ENCODE results near the gene ACADVL. TPM values are rescaled to one million over a fixed set of nuclear protein-coding genes. Genes with fewer than 3 reads are reported as not detected.

The ACADVL gene
- polyA plus RNA-seq, 3 donors, result 152 to 1,231 (median 154) TPM

- Histone ChIP-seq H3K36me3 (replicated peaks in 1 of 2; ENCODE audit: control insufficient read depth in 1 of 2, insufficient read depth in 2 of 2, low read length in 2 of 2) (no peaks in the 10 kb centered on the region), H3K79me2 (ENCODE audit: insufficient read depth, low read length) (peaks cover 50% of the 10 kb centered on the region), H3K4me1 (ENCODE audit: control insufficient read depth in 1 of 2, insufficient read depth in 2 of 2, low read length in 2 of 2) (peaks cover 20 to 23% of the 10 kb centered on the region in 2 donors), H3K4me3 (replicated peaks in 1 of 3; ENCODE audit: low read depth in 2 of 3, low read length in 3 of 3) (no peak overlapping the region), H3K9me3 (replicated peaks in 1 of 2; ENCODE audit: control insufficient read depth in 1 of 2, insufficient read depth in 1 of 2, low read length in 2 of 2) (no peaks in the 10 kb centered on the region), H4K20me1 (ENCODE audit: insufficient read depth, low read length) (peaks cover 54% of the 10 kb centered on the region), H2AFZ (ENCODE audit: insufficient read depth, low read depth, low read length, poor library complexity, severe bottlenecking) (no peak overlapping the region), H3K9ac (ENCODE audit: insufficient read depth, low read length, poor library complexity, severe bottlenecking) (no peak overlapping the region), H3K27ac (ENCODE audit: low read depth in 1 of 2, low read length in 2 of 2) (no peak overlapping the region), H3K4me2 (replicated peaks; ENCODE audit: extremely low read depth, low read length, poor library complexity, severe bottlenecking) (no peak overlapping the region), H3K27me3 (ENCODE audit: control insufficient read depth in 2 of 2, insufficient read depth in 2 of 2, low read length in 2 of 2) (no peaks in the 10 kb centered on the region)
- intact Hi-C loops (cut with micrococcal nuclease), result no loop called here
- Mint-ChIP-seq H3K4me3 (no peak overlapping the region), H3K36me3 (peaks cover 6 to 25% of the 10 kb centered on the region in 2 donors), H3K9me3 (no peaks in the 10 kb centered on the region), H3K27me3 (ENCODE audit: low read depth in 3 of 3) (peaks cover 0 to 15% (median 4%) of the 10 kb centered on the region in 3 donors), H3K4me1 (peaks cover 42% of the 10 kb centered on the region), H3K27ac (no peak overlapping the region)
- TF ChIP-seq, protein P1, sequence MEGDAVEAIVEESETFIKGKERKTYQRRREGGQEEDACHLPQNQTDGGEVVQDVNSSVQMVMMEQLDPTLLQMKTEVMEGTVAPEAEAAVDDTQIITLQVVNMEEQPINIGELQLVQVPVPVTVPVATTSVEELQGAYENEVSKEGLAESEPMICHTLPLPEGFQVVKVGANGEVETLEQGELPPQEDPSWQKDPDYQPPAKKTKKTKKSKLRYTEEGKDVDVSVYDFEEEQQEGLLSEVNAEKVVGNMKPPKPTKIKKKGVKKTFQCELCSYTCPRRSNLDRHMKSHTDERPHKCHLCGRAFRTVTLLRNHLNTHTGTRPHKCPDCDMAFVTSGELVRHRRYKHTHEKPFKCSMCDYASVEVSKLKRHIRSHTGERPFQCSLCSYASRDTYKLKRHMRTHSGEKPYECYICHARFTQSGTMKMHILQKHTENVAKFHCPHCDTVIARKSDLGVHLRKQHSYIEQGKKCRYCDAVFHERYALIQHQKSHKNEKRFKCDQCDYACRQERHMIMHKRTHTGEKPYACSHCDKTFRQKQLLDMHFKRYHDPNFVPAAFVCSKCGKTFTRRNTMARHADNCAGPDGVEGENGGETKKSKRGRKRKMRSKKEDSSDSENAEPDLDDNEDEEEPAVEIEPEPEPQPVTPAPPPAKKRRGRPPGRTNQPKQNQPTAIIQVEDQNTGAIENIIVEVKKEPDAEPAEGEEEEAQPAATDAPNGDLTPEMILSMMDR (IDR thresholded peaks at IDR 0.05), result no peak
- 93% methylated on average over 4 of the region's 9 CpGs for WGBS (ENCODE audit: insufficient coverage)
- no peak for DNase-seq
Measured at GRCh38 chr17:7208754-7209460, 10.8 kb upstream of the ACADVL start.

- H3K4me3 ChIP-seq (replicated peaks in 1 of 3; ENCODE audit: low read depth in 2 of 3, low read length in 3 of 3), result no peak overlapping the region
- 70% methylated on average over 11 of the region's 37 CpGs for WGBS (ENCODE audit: insufficient coverage)
- peaks cover 43% of the 10 kb centered on the region for H3K4me1 Mint-ChIP-seq
- no peak overlapping the region for H3K9ac ChIP-seq (ENCODE audit: insufficient read depth, low read length, poor library complexity, severe bottlenecking)
- H3K9me3 ChIP-seq (replicated peaks in 1 of 2; ENCODE audit: control insufficient read depth in 1 of 2, insufficient read depth in 1 of 2, low read length in 2 of 2), result no peaks in the 10 kb centered on the region
- no peak overlapping the region for H3K27ac ChIP-seq (ENCODE audit: low read depth in 1 of 2, low read length in 2 of 2)
- peaks cover 67% of the 10 kb centered on the region for H3K79me2 ChIP-seq (ENCODE audit: insufficient read depth, low read length)
- no peak overlapping the region for H3K4me2 ChIP-seq (replicated peaks; ENCODE audit: extremely low read depth, low read length, poor library complexity, severe bottlenecking)
- H3K27me3 Mint-ChIP-seq (ENCODE audit: low read depth in 3 of 3), result peaks cover 0 to 14% (median 4%) of the 10 kb centered on the region in 3 donors
- H2AFZ ChIP-seq (ENCODE audit: insufficient read depth, low read depth, low read length, poor library complexity, severe bottlenecking), result no peak overlapping the region
- peaks cover 32 to 34% of the 10 kb centered on the region in 2 donors for H3K4me1 ChIP-seq (ENCODE audit: control insufficient read depth in 1 of 2, insufficient read depth in 2 of 2, low read length in 2 of 2)
- peaks cover 68% of the 10 kb centered on the region for H4K20me1 ChIP-seq (ENCODE audit: insufficient read depth, low read length)
- H3K4me3 Mint-ChIP-seq, result no peak overlapping the region
- TF ChIP-seq, protein P1 (IDR thresholded peaks at IDR 0.05), result no peak
- no peaks in the 10 kb centered on the region for H3K27me3 ChIP-seq (ENCODE audit: control insufficient read depth in 2 of 2, insufficient read depth in 2 of 2, low read length in 2 of 2)
- no peaks in the 10 kb centered on the region for H3K36me3 ChIP-seq (replicated peaks in 1 of 2; ENCODE audit: control insufficient read depth in 1 of 2, insufficient read depth in 2 of 2, low read length in 2 of 2)
- no peak for DNase-seq
- H3K9me3 Mint-ChIP-seq, result no peaks in the 10 kb centered on the region
- H3K27ac Mint-ChIP-seq, result peak overlapping the region in 3 of 7 donors; percentile 33 to 71 (median 54)
- intact Hi-C loops (cut with micrococcal nuclease), result loop anchor here in 1 of 2 donors (10.0 kb wide), 1 partner anchor 193 kb away; the partner anchor contains the start of genes NLGN2 and TMEM256
- H3K36me3 Mint-ChIP-seq, result peaks cover 4 to 22% of the 10 kb centered on the region in 2 donors
Measured at GRCh38 chr17:7211491-7212273, 8.1 kb upstream of the ACADVL start.

All from CD14-positive monocyte (primary cell).